Measurements from ENCODE around the gene INTS13. TPM values are rescaled to one million over a fixed set of nuclear protein-coding genes. Genes with fewer than 3 reads are reported as not detected.
"Not testable (repeated sequence)": the region's sequence is repeated elsewhere in the genome, so short reads cannot be mapped to it uniquely, and the experiment has no call there.

Gene INTS13
- polyA plus RNA-seq, 1 donor (not counting 4 experiments of a cell fraction or from before 2014, with no cell fraction given), result 38.7 TPM

DNA sequence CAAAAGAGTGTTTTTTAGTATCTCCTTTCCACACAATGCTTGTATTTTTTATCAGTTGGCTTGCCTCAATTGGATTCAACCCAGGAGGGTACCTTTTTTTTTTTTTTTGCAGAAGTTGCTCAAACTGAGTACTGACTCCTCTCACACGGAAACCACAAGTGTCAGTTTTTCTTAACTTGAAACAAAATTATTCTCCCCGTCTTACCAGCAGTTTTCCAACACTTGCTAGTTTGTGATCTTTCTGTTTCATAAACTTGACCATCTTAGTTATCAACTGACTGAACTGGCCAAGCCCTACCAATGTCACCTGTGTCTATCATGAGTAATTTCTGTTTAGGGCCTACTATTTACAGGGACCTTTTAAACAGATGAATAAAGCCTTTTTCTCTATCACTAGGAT, 70.7 kb downstream of the INTS13 start:
- TF ChIP-seq EZH2 (IDR thresholded peaks at IDR 0.05; ENCODE audit: low read length), result no peak
- TF ChIP-seq, protein P1, sequence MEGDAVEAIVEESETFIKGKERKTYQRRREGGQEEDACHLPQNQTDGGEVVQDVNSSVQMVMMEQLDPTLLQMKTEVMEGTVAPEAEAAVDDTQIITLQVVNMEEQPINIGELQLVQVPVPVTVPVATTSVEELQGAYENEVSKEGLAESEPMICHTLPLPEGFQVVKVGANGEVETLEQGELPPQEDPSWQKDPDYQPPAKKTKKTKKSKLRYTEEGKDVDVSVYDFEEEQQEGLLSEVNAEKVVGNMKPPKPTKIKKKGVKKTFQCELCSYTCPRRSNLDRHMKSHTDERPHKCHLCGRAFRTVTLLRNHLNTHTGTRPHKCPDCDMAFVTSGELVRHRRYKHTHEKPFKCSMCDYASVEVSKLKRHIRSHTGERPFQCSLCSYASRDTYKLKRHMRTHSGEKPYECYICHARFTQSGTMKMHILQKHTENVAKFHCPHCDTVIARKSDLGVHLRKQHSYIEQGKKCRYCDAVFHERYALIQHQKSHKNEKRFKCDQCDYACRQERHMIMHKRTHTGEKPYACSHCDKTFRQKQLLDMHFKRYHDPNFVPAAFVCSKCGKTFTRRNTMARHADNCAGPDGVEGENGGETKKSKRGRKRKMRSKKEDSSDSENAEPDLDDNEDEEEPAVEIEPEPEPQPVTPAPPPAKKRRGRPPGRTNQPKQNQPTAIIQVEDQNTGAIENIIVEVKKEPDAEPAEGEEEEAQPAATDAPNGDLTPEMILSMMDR (optimal IDR thresholded peaks at IDR 0.05 in 1 of 3, IDR thresholded peaks at IDR 0.05 in 1 of 3, conservative IDR thresholded peaks at IDR 0.05 in 1 of 3; ENCODE audit: extremely low read depth in 1 of 3, insufficient read depth in 2 of 3, low read length in 3 of 3), result no peak
- Histone ChIP-seq H3K4me3 (ENCODE audit: control insufficient read depth in 2 of 3, extremely low read depth in 1 of 3, insufficient read depth in 2 of 3, low read depth in 1 of 3, low read length in 3 of 3) (no peak overlapping the region), H3K27me3 (ENCODE audit: control insufficient read depth, extremely low read depth, insufficient read depth, low read length) (no peaks in the 10 kb centered on the region), H4K20me1 (ENCODE audit: control insufficient read depth, extremely low read depth, insufficient read depth, low read length) (no peaks in the 10 kb centered on the region), H3K9ac (ENCODE audit: control insufficient read depth, extremely low read depth, insufficient read depth, low read length) (no peak overlapping the region), H3K4me1 (ENCODE audit: control insufficient read depth, extremely low read depth, insufficient read depth, low read length) (peaks cover 13% of the 10 kb centered on the region), H3K9me1 (ENCODE audit: control insufficient read depth, extremely low read depth, insufficient read depth, low read length) (no peaks in the 10 kb centered on the region), H3K9me3 (ENCODE audit: control insufficient read depth, low read depth, low read length) (no peaks in the 10 kb centered on the region), H3K4me2 (ENCODE audit: control insufficient read depth, extremely low read depth, insufficient read depth, low read depth, low read length) (no peak overlapping the region), H2AFZ (ENCODE audit: control insufficient read depth, low read length) (no peak overlapping the region), H3K36me3 (ENCODE audit: control insufficient read depth in 2 of 2, extremely low read depth in 1 of 2, insufficient read depth in 2 of 2, low read length in 2 of 2) (no peaks in the 10 kb centered on the region), H3K27ac (ENCODE audit: control insufficient read depth, insufficient read depth, low read length) (no peak overlapping the region), H3K79me2 (ENCODE audit: control insufficient read depth, insufficient read depth, low read length) (no peaks in the 10 kb centered on the region)
- FAIRE-seq (no peak), DNase-seq (ENCODE audit: low read depth, low spot score) (no peak)
- dilution Hi-C loops (cut with MboI; ENCODE audit: extremely low pct_ligation_motif_present, low sequenced_read_pairs), result no loop called here

DNA sequence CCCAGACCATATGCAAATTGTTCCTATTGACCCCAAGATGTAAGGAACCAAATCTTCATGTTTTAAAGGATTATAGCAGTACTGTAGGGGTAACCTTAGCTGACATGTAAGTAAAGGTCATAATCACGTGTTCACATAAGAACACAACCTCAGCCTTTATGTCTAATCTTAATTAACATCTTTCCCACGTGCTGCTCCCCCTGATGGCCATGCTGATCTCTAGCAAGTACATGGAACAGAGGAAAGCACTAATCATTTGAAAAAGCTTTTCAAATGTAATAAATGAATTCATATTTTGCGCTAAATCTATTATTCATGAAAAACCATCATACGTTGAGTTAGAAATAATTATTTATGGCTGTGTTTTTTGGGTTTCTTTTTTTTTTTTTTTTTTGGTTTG, 74.3 kb downstream of the INTS13 start:
- dilution Hi-C loops (cut with MboI; ENCODE audit: extremely low pct_ligation_motif_present, low sequenced_read_pairs), result no loop called here
- Histone ChIP-seq H3K4me2 (ENCODE audit: control insufficient read depth, extremely low read depth, insufficient read depth, low read depth, low read length) (no peak overlapping the region), H3K4me3 (ENCODE audit: control insufficient read depth in 2 of 3, extremely low read depth in 1 of 3, insufficient read depth in 2 of 3, low read depth in 1 of 3, low read length in 3 of 3) (no peak overlapping the region), H3K9me1 (ENCODE audit: control insufficient read depth, extremely low read depth, insufficient read depth, low read length) (no peaks in the 10 kb centered on the region), H3K4me1 (ENCODE audit: control insufficient read depth, extremely low read depth, insufficient read depth, low read length) (no peaks in the 10 kb centered on the region), H3K27ac (ENCODE audit: control insufficient read depth, insufficient read depth, low read length) (no peak overlapping the region), H4K20me1 (ENCODE audit: control insufficient read depth, extremely low read depth, insufficient read depth, low read length) (no peaks in the 10 kb centered on the region), H3K9ac (ENCODE audit: control insufficient read depth, extremely low read depth, insufficient read depth, low read length) (no peak overlapping the region), H3K79me2 (ENCODE audit: control insufficient read depth, insufficient read depth, low read length) (no peaks in the 10 kb centered on the region), H3K27me3 (ENCODE audit: control insufficient read depth, extremely low read depth, insufficient read depth, low read length) (no peaks in the 10 kb centered on the region), H3K36me3 (ENCODE audit: control insufficient read depth in 2 of 2, extremely low read depth in 1 of 2, insufficient read depth in 2 of 2, low read length in 2 of 2) (no peaks in the 10 kb centered on the region), H2AFZ (ENCODE audit: control insufficient read depth, low read length) (no peak overlapping the region), H3K9me3 (ENCODE audit: control insufficient read depth, low read depth, low read length) (no peaks in the 10 kb centered on the region)
- FAIRE-seq, result no peak
- no peak for TF ChIP-seq EZH2 (IDR thresholded peaks at IDR 0.05; ENCODE audit: low read length)
- TF ChIP-seq, protein P1 (optimal IDR thresholded peaks at IDR 0.05 in 1 of 3, IDR thresholded peaks at IDR 0.05 in 1 of 3, conservative IDR thresholded peaks at IDR 0.05 in 1 of 3; ENCODE audit: extremely low read depth in 1 of 3, insufficient read depth in 2 of 3, low read length in 3 of 3), result peak; percentile 19 to 28 (median 27)
- DNase-seq (ENCODE audit: low read depth, low spot score), result no peak

DNA sequence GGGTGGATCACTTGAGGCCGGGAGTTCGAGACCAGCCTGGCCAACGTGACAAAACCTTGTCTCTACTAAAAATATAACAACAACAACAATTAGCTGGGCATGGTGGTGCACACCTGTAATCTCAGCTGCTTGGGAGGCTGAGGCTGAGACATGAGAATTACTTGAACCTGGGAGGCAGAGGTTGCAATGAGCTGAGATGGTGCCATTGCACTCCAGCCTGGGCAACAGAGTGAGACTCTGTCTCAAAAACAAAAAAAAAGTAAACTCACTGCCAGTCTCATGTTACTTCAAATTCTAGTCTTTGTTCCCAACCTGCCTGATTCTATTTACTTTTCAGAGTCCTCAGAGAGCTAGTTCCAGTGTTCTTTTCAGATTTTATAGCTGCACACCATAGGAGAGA, 75.0 kb downstream of the INTS13 start:
- FAIRE-seq; H2AFZ ChIP-seq (ENCODE audit: control insufficient read depth, low read length); H3K27ac ChIP-seq (ENCODE audit: control insufficient read depth, insufficient read depth, low read length): not testable (repeated sequence)

More for the DNA sequence above, 75.0 kb downstream of the INTS13 start:
- H3K4me2 ChIP-seq (ENCODE audit: control insufficient read depth, extremely low read depth, insufficient read depth, low read depth, low read length); H3K4me1 ChIP-seq (ENCODE audit: control insufficient read depth, extremely low read depth, insufficient read depth, low read length); DNase-seq (ENCODE audit: low read depth, low spot score); H3K79me2 ChIP-seq (ENCODE audit: control insufficient read depth, insufficient read depth, low read length); H3K27me3 ChIP-seq (ENCODE audit: control insufficient read depth, extremely low read depth, insufficient read depth, low read length); H4K20me1 ChIP-seq (ENCODE audit: control insufficient read depth, extremely low read depth, insufficient read depth, low read length); H3K9ac ChIP-seq (ENCODE audit: control insufficient read depth, extremely low read depth, insufficient read depth, low read length); dilution Hi-C loops (cut with MboI; ENCODE audit: extremely low pct_ligation_motif_present, low sequenced_read_pairs); H3K36me3 ChIP-seq (ENCODE audit: control insufficient read depth in 2 of 2, extremely low read depth in 1 of 2, insufficient read depth in 2 of 2, low read length in 2 of 2); H3K9me1 ChIP-seq (ENCODE audit: control insufficient read depth, extremely low read depth, insufficient read depth, low read length); H3K9me3 ChIP-seq (ENCODE audit: control insufficient read depth, low read depth, low read length); H3K4me3 ChIP-seq (ENCODE audit: control insufficient read depth in 2 of 3, extremely low read depth in 1 of 3, insufficient read depth in 2 of 3, low read depth in 1 of 3, low read length in 3 of 3): not testable (repeated sequence)

Data from keratinocyte (primary cell).